GM10266 (cell line): ENCODE measurements around the gene PLAC1.

Source experiments
- DNase-seq: peaks from one replicate; pipeline ENCODE4 v3.0.0; 2012; ENCODE audit errors: extremely low spot score
- TF ChIP-seq, protein P1 (sequence below): IDR thresholded peaks from 2 replicates; pipeline ENCODE4 v1.5.1; 2012; ENCODE audit warnings: mild to moderate bottlenecking, low read depth; ENCODE audit not compliant: control insufficient read depth, insufficient read depth; ENCODE audit errors: missing control alignments

The PLAC1 gene

DNA sequence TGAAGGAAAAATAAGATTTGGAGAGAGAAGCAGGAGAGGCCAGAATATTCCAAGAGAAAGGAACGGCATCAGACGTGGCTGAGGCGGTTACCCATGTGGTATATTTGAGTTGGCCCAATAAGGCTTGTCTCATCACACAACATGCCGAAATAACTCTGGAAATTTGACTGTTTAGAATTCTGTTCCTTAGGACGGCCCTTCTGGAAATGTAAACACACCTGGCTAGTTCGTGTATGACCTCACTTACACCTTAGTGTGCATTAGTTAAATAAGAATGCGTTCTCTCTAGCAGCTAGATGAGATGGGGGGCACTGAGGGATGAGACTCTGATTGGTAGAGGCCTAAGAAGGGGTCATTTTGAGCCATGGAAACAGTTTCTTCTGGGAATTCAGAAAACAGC is 33.2 kb upstream of the PLAC1 start:
- no peak for DNase-seq
- TF ChIP-seq, protein P1, sequence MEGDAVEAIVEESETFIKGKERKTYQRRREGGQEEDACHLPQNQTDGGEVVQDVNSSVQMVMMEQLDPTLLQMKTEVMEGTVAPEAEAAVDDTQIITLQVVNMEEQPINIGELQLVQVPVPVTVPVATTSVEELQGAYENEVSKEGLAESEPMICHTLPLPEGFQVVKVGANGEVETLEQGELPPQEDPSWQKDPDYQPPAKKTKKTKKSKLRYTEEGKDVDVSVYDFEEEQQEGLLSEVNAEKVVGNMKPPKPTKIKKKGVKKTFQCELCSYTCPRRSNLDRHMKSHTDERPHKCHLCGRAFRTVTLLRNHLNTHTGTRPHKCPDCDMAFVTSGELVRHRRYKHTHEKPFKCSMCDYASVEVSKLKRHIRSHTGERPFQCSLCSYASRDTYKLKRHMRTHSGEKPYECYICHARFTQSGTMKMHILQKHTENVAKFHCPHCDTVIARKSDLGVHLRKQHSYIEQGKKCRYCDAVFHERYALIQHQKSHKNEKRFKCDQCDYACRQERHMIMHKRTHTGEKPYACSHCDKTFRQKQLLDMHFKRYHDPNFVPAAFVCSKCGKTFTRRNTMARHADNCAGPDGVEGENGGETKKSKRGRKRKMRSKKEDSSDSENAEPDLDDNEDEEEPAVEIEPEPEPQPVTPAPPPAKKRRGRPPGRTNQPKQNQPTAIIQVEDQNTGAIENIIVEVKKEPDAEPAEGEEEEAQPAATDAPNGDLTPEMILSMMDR, result no peak

DNA sequence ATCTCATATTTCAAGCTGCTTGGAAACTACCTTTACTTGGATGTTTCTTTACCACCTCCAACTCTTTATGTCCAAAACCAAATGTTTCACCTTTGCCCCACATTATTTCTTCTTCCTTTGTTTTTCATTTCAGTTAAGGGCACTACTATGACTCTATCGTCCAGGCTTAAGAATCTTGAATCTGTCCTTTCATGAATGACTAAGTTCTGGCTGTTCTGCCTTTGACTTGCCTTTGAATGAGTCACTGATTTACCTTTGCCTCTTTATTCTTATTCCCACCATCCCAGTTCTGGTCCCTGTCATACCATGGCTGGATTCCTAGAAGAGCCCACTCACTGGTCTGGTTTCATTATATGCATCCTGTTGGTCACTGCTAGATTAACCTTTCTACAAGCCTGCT is 30.6 kb upstream of the PLAC1 start:
- DNase-seq, result no peak
- TF ChIP-seq, protein P1, result no peak

DNA sequence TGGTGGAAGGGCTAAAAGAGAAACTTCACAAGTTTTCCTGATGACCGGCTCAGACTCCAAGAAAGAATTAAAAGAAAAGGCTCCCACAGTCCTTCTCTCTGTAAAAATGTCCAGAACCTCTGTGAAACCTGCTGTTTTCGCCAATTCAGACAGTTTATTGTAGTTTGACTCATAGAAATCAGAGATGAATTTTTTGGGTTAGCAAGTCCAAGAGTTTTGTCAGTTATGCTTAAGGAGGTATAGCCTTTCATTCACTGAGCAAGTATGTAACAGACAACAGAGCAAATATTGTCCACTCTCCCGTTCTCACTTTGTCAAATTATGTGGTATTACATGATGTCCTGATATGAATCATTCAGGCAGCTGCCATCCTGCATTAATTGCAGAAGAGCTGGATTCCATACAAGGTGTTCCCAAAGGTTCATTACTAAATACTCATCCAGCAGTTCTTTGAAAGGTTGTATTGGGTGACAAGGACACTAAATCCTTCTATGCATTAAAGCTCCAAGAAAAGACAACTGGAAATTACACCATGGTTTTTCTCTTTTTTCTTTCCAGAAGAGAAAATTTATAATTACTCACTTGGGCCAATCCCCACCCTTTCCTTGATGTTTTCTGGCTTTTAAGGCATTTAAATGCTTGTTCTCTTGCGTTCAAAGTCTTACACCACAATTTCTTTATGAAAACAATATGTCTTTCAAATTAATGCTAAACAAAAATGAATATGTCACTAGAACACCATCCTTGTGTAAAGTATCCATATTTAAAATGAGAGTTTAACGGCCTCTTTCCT is 30.0 kb upstream of the PLAC1 start:
- TF ChIP-seq, protein P1, result no peak
- no peak for DNase-seq

DNA sequence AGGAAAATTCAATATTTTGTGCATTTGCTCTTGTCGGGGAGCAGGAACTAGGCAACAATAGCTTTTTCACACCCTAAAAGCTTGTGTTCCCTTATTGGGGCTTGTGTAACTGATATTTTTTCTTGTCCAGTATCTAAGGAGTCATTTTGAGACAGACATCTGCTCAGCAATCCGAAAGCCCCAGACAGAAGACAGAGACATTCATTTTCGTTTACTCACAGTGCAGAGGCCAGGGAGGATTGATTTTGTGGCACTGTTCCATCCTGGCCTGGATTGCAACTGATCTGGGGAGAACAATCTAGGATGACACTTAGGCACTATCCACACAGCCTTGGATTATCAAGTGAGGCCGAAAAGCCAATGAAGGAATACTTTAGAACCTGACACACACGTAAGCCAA is 27.4 kb upstream of the PLAC1 start:
- TF ChIP-seq, protein P1, result no peak
- no peak for DNase-seq

DNA sequence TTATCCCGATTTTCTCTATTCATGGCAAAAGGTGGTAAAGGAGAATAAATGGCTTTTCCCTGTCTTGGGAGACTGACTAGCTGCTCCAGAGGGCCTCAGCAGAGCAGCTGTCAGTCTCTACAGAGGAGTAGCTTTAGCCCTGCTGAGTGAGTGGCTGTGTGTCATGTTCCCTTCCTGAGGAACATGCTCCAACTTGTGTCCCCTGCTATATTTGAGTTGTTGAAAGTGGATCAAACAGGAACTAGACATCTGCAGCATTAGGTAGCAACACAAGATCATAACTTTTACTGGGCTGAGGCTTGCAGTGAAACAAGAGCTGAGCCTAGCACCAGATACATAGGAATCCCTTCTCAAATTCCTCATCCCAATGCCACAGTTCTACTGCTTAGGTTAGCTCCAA is 26.7 kb upstream of the PLAC1 start:
- DNase-seq, result no peak
- TF ChIP-seq, protein P1, result no peak

DNA sequence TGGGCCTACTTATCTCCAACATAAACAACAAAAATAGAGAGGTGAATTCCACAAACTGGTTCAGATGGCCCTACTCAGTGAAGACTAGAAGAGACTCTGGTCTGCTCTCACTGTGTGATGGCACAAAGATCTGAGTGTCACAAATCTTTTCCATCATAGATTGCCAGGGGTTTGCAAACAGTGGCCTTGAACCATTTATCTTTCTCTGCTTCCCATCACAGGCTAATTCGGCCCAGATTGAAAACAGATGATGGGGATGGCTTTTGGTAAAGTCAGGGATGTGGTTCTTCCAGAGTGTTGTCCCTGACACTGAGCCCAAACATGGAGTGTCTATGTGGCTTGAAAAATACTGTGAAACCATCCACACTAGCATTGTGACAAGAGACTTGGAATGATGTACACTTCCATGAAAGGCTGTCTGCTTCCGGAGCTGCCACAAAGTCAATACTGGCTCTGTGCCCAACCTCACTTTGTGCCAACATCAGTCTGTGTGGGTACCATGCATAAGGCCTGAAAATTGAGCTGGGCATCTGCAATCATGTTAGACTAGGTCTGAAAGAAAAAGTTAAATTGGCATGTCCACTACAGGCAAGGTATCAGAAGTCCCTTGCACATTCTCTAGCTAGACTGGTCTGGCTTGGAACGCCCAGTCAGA is 25.2 kb upstream of the PLAC1 start:
- TF ChIP-seq, protein P1, result no peak
- DNase-seq, result no peak

DNA sequence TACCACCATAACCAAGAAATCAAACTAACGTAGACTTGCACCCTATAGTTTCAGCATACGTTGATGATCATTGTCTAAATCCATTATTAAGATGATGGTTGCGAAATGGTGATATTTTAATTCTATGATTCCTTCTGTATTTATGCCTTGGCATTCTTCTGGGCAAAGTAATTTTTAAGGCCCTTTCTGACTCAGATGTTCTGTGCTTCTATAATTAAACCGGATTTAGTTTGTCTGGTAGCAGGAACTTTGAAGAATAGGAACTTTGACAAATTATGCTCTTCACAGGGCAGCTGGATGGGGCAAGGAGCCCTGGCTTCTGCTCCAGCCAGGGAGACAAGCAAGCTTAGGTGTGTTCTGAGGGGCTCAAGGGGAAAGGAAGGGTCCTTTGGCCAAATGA is 23.8 kb upstream of the PLAC1 start:
- TF ChIP-seq, protein P1, result no peak
- DNase-seq, result no peak
